Choroid plexus epithelial cell (primary cell): ENCODE data around the gene DNAI1.

Experiments
- DNase-seq: peaks from one replicate; pipeline ENCODE4 v3.0.0-alpha.2; 2010; ENCODE audit warnings: low read depth
- H3K4me3 ChIP-seq: 2 replicates; pipeline ENCODE4 v1.5.1; 2011; ENCODE audit warnings: low read depth, mild to moderate bottlenecking, control low read depth, low read length, moderate library complexity
- CTCF ChIP-seq: conservative IDR thresholded peaks from 2 replicates; pipeline ENCODE4 v1.5.1; 2011; ENCODE audit warnings: low read depth, mild to moderate bottlenecking, control low read depth, inconsistent platforms, low read length, moderate library complexity

Gene DNAI1

GRCh38 chr9:34510497-34511468, 52.2 kb downstream of the DNAI1 start:
- no peak for DNase-seq
- no peak for TF ChIP-seq CTCF

GRCh38 chr9:34512131-34513078, 53.8 kb downstream of the DNAI1 start:
- no peak for DNase-seq
- TF ChIP-seq CTCF = no peak
- no peak overlapping the region for H3K4me3 ChIP-seq

More at GRCh38 chr9:34510497-34511468, 52.2 kb downstream of the DNAI1 start:
- H3K4me3 ChIP-seq = no peak overlapping the region

- peak; percentile 13 for DNase-seq
- H3K4me3 ChIP-seq = no peak overlapping the region
- TF ChIP-seq CTCF = no peak
Observed at GRCh38 chr9:34513567-34514214, 55.1 kb downstream of the DNAI1 start.

- H3K4me3 ChIP-seq = no peak overlapping the region
- no peak for TF ChIP-seq CTCF
- DNase-seq = no peak
Observed at GRCh38 chr9:34514401-34514800, 55.8 kb downstream of the DNAI1 start.

DNA sequence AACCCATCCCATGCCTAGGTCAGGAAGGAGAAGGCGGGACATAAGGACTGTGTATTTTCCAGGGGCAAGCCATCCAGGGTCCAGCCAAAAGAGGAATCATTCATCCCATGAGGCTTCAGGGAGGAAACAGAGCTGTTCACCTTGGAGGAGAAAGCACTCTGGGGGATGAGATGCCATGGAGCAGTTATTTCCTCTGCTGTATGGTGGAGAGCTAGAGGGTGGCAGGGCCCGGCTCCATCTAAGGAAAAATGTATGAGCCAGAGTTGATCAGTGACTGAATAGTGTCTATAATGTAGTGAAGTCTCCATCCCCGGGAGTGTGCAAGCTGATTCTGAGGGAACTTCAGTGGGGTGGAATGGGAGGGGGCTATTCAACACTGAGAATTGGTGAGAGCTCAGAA, 56.2 kb downstream of the DNAI1 start:
- DNase-seq = no peak
- no peak overlapping the region for H3K4me3 ChIP-seq
- TF ChIP-seq CTCF = no peak

DNA sequence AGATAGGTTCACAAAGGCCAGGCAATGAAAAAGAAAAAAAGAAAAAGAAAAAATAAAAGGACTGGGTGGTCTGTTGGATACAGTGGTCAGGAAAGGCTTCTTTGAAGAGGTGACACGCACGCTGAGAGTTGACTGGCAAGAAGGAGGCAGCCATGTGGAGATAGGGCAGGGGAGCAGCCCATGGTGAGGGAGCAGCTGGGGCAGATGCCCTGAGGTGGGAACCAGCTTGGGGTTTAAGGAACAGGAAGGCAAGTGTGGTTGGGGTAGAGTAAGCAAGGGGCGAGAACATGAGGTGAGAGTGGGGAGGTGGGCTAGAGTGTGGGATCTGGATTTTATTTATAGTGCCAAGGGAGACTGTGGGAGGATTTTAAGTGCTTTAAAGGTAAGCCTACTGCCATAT, 57.4 kb downstream of the DNAI1 start:
- TF ChIP-seq CTCF = no peak
- no peak overlapping the region for H3K4me3 ChIP-seq
- no peak for DNase-seq
